KMS-11 (cell line): ENCODE measurements around the gene TMEM208.

ENCODE experiments used
- H2AFZ ChIP-seq: fragments of 200-600 bp; sonication (generic); 2 replicates; pipeline ENCODE4 v1.6.1; 2016; ENCODE audit warnings: antibody characterized with exemption, mixed run types, low read depth
- H3K27ac ChIP-seq: fragments of 200-600 bp; sonication (generic); 2 replicates; pipeline ENCODE4 v1.6.1; 2016; ENCODE audit warnings: mild to moderate bottlenecking, mixed run types
- H3K27me3 ChIP-seq: fragments of 200-600 bp; sonication (generic); 2 replicates; pipeline ENCODE4 v1.6.1; 2017; ENCODE audit warnings: mild to moderate bottlenecking, low read depth, mixed run types, moderate library complexity; ENCODE audit not compliant: insufficient read depth
- H3K36me3 ChIP-seq: fragments of 200-600 bp; sonication (generic); 2 replicates; pipeline ENCODE4 v1.6.1; 2017; ENCODE audit warnings: mild to moderate bottlenecking, mixed run types; ENCODE audit not compliant: insufficient read depth
- H3K4me1 ChIP-seq: fragments of 200-600 bp; sonication (generic); 2 replicates; pipeline ENCODE4 v1.6.1; 2016; ENCODE audit warnings: mild to moderate bottlenecking, low read depth, mixed run types; ENCODE audit not compliant: poor library complexity, severe bottlenecking
- H3K4me2 ChIP-seq: fragments of 200-600 bp; sonication (generic); 2 replicates; pipeline ENCODE4 v1.7.0; 2016; ENCODE audit warnings: mild to moderate bottlenecking, mixed run types
- H3K4me3 ChIP-seq: fragments of 200-600 bp; sonication (generic); IDR thresholded peaks from 2 replicates; pipeline ENCODE4 v1.6.1; 2017; ENCODE audit warnings: low read depth, low read length, mixed read lengths; ENCODE audit not compliant: insufficient read depth
- H3K79me2 ChIP-seq: fragments of 200-600 bp; sonication (generic); 2 replicates; pipeline ENCODE4 v1.6.1; 2016; ENCODE audit warnings: low read depth, mixed run types; ENCODE audit not compliant: insufficient read depth
- H3K9ac ChIP-seq: fragments of 200-600 bp; sonication (generic); 2 replicates; pipeline ENCODE4 v1.6.1; 2016; ENCODE audit warnings: mild to moderate bottlenecking, mixed run types
- H4K20me1 ChIP-seq: fragments of 200-600 bp; sonication (generic); 2 replicates; pipeline ENCODE4 v1.6.1; 2016; ENCODE audit warnings: mild to moderate bottlenecking, mixed run types; ENCODE audit not compliant: insufficient read depth
- CTCF ChIP-seq: fragments of 200-600 bp; sonication (generic); conservative IDR thresholded peaks from 2 replicates; pipeline ENCODE4 v1.6.1; 2017; ENCODE audit warnings: low read depth, mild to moderate bottlenecking, antibody characterized with exemption, low read length, moderate library complexity, mixed read lengths

Gene TMEM208

GRCh38 chr16:67187175-67187890, 39.6 kb upstream of the TMEM208 start:
- Histone ChIP-seq H3K4me3 (no peak overlapping the region), H2AFZ (no peak overlapping the region), H3K27ac (no peak overlapping the region), H3K4me2 (no peak overlapping the region), H3K4me1 (peaks cover 13% of the 10 kb centered on the region), H3K9ac (no peak overlapping the region), H3K36me3 (no peaks in the 10 kb centered on the region), H3K27me3 (peaks cover 17% of the 10 kb centered on the region; the same call in 1 of the 2 replicates), H3K79me2 (peaks cover 4% of the 10 kb centered on the region), H4K20me1 (no peaks in the 10 kb centered on the region)
- TF ChIP-seq CTCF, result no peak

- H3K4me3 ChIP-seq, result no peak overlapping the region
- H3K4me2 ChIP-seq, result no peak overlapping the region
- peaks cover 17% of the 10 kb centered on the region; the same call in 1 of the 2 replicates for H3K27me3 ChIP-seq
- peaks cover 14% of the 10 kb centered on the region for H3K79me2 ChIP-seq
- no peaks in the 10 kb centered on the region for H3K36me3 ChIP-seq
- no peak overlapping the region for H2AFZ ChIP-seq
- H3K27ac ChIP-seq, result no peak overlapping the region
- no peak for TF ChIP-seq CTCF
- no peaks in the 10 kb centered on the region for H4K20me1 ChIP-seq
- peaks cover 11% of the 10 kb centered on the region for H3K4me1 ChIP-seq
- H3K9ac ChIP-seq, result no peak overlapping the region
Observed at GRCh38 chr16:67188323-67188722, 38.6 kb upstream of the TMEM208 start.

GRCh38 chr16:67188798-67189197, 38.1 kb upstream of the TMEM208 start:
- H3K4me3 ChIP-seq, result no peak overlapping the region
- TF ChIP-seq CTCF, result no peak
- H3K4me2 ChIP-seq, result no peak overlapping the region
- no peak overlapping the region for H2AFZ ChIP-seq
- H3K36me3 ChIP-seq, result no peaks in the 10 kb centered on the region
- H3K27ac ChIP-seq, result no peak overlapping the region
- H3K79me2 ChIP-seq, result peaks cover 18% of the 10 kb centered on the region
- H3K27me3 ChIP-seq, result peaks cover 17% of the 10 kb centered on the region; the same call in 1 of the 2 replicates
- H3K4me1 ChIP-seq, result peaks cover 16% of the 10 kb centered on the region
- no peaks in the 10 kb centered on the region for H4K20me1 ChIP-seq
- H3K9ac ChIP-seq, result no peak overlapping the region

GRCh38 chr16:67190041-67190440, 36.9 kb upstream of the TMEM208 start, which contains the start of gene EXOC3L1:
Gene EXOC3L1 (minus strand): TSS chr16:67190136. CDS start chr16:67189676, 460 bp downstream.
- Histone ChIP-seq H3K27ac (no peak within 1 kb of the TSS), H3K36me3 (no peaks in the 10 kb centered on the region), H3K4me2 (no peak within 1 kb of the TSS), H4K20me1 (no peaks in the 10 kb centered on the region), H3K79me2 (peaks cover 24% of the 10 kb centered on the region), H3K4me1 (peaks cover 19% of the 10 kb centered on the region), H3K4me3 (no peak within 1 kb of the TSS), H3K27me3 (peaks cover 17% of the 10 kb centered on the region; the same call in 1 of the 2 replicates), H2AFZ (no peak within 1 kb of the TSS), H3K9ac (no peak within 1 kb of the TSS)
- TF ChIP-seq CTCF, result no peak
